Activated CD4-positive, alpha-beta T cell treated with anti-CD3 and anti-CD28 coated beads, Interleukin-2, Interleukin-6, amounts not matched to agents 100 ng/mL and 50 ng/mL, durations not matched to agents 16 hours and 8 hours (primary cell): ENCODE measurements around the gene EVI5L.
A peak's percentile ranks its signal among the peaks of the same experiment; 100 is the strongest.
"Not testable (repeated sequence)": the region's sequence is repeated elsewhere in the genome, so short reads cannot be mapped to it uniquely, and the experiment has no call there.

ENCODE experiments used
- DNase-seq: peaks from one replicate; pipeline ENCODE4 v3.0.0-alpha.2; 2020

The EVI5L gene

GRCh38 chr19:7829561-7830271, at the start of gene EVI5L:
EVI5L (plus strand) TSS chr19:7830218; CDS start chr19:7846543, 16,325 bp downstream.
- peak; percentile 99 for DNase-seq

- DNase-seq = no peak
These were observed 48.9 kb upstream of the EVI5L start for GRCh38 chr19:7781157-7781556.

- no peak for DNase-seq
These were observed 46.0 kb upstream of the EVI5L start for GRCh38 chr19:7783991-7784423.

GRCh38 chr19:7784856-7785255, 45.2 kb upstream of the EVI5L start:
- no peak for DNase-seq

- DNase-seq = no peak
These were observed 42.9 kb upstream of the EVI5L start for GRCh38 chr19:7787141-7787540.

GRCh38 chr19:7787602-7788177, 42.3 kb upstream of the EVI5L start:
- DNase-seq = no peak

GRCh38 chr19:7788178-7788932, 41.7 kb upstream of the EVI5L start:
- DNase-seq = no peak

- DNase-seq = no peak
These were observed 41.1 kb upstream of the EVI5L start for GRCh38 chr19:7788933-7789323.

- DNase-seq = no peak
These were observed 40.6 kb upstream of the EVI5L start for GRCh38 chr19:7789447-7789846.

- DNase-seq = no peak
These were observed 39.6 kb upstream of the EVI5L start for GRCh38 chr19:7790416-7790815.

- DNase-seq = no peak
These were observed 37.7 kb upstream of the EVI5L start for GRCh38 chr19:7792281-7792680.

GRCh38 chr19:7792701-7793100, 37.3 kb upstream of the EVI5L start:
- not testable (repeated sequence) for DNase-seq

GRCh38 chr19:7793493-7793892, 36.5 kb upstream of the EVI5L start:
- DNase-seq = no peak

- DNase-seq = no peak
These were observed 34.4 kb upstream of the EVI5L start for GRCh38 chr19:7795555-7796161.

- DNase-seq = peak; percentile 78
These were observed 30.2 kb upstream of the EVI5L start for GRCh38 chr19:7799640-7800355.

- DNase-seq = no peak
These were observed 28.9 kb upstream of the EVI5L start for GRCh38 chr19:7801020-7801570.

GRCh38 chr19:7806234-7806633, 23.8 kb upstream of the EVI5L start:
- no peak for DNase-seq

- no peak for DNase-seq
These were observed 23.1 kb upstream of the EVI5L start for GRCh38 chr19:7806876-7807275.

- DNase-seq = no peak
These were observed 21.9 kb upstream of the EVI5L start for GRCh38 chr19:7808108-7808507.

- DNase-seq = no peak
These were observed 18.0 kb upstream of the EVI5L start for GRCh38 chr19:7811989-7812388.

- no peak for DNase-seq
These were observed 14.7 kb upstream of the EVI5L start for GRCh38 chr19:7815325-7815724.

GRCh38 chr19:7816040-7816439, 14.0 kb upstream of the EVI5L start:
- not testable (repeated sequence) for DNase-seq

GRCh38 chr19:7817801-7818200, 12.2 kb upstream of the EVI5L start:
- no peak for DNase-seq
